Activated T-cell treated with anti-CD3 and anti-CD28 coated beads for 1 hour (primary cell): Measurements from ENCODE around the gene TCEANC2.
"Not testable (repeated sequence)": the region's sequence is repeated elsewhere in the genome, so short reads cannot be mapped to it uniquely, and the experiment has no call there.

Experiments used
- DNase-seq: peaks from one replicate; pipeline ENCODE4 v3.0.0-alpha.2; 2020; ENCODE audit warnings: low read depth

Gene TCEANC2

GRCh38 chr1:54027848-54028247, 25.6 kb upstream of the TCEANC2 start:
- no peak for DNase-seq

- no peak for DNase-seq
These were observed 24.8 kb upstream of the TCEANC2 start for GRCh38 chr1:54028306-54029251.

GRCh38 chr1:54037476-54037875, 15.9 kb upstream of the TCEANC2 start:
- DNase-seq: no peak

- DNase-seq: no peak
These were observed 11.6 kb upstream of the TCEANC2 start for GRCh38 chr1:54041806-54042205.

GRCh38 chr1:54045496-54045895, 7.9 kb upstream of the TCEANC2 start:
- DNase-seq: no peak

- no peak for DNase-seq
These were observed 6.6 kb upstream of the TCEANC2 start for GRCh38 chr1:54046671-54047383.

GRCh38 chr1:54047384-54048305, 5.8 kb upstream of the TCEANC2 start:
- DNase-seq: no peak

GRCh38 chr1:54050435-54050834, 3.0 kb upstream of the TCEANC2 start:
- DNase-seq: not testable (repeated sequence)

GRCh38 chr1:54051933-54052430, 1.4 kb upstream of the TCEANC2 start:
- DNase-seq: no peak

- DNase-seq: peak; percentile 11
These were observed 926 bp upstream of the TCEANC2 start for GRCh38 chr1:54052431-54052933.

GRCh38 chr1:54053745-54054437, 483 bp downstream of the TCEANC2 start:
- no peak for DNase-seq

GRCh38 chr1:54054438-54054749, 986 bp downstream of the TCEANC2 start:
- no peak for DNase-seq

- DNase-seq: no peak
These were observed 10.9 kb downstream of the TCEANC2 start for GRCh38 chr1:54064299-54064698.

GRCh38 chr1:54069791-54070170, 16.4 kb downstream of the TCEANC2 start:
- DNase-seq: no peak

- DNase-seq: no peak
These were observed 16.9 kb downstream of the TCEANC2 start for GRCh38 chr1:54070171-54070837.

- no peak for DNase-seq
These were observed 24.0 kb downstream of the TCEANC2 start for GRCh38 chr1:54077359-54077758.

- no peak for DNase-seq
These were observed 27.2 kb downstream of the TCEANC2 start for GRCh38 chr1:54080598-54081049.

GRCh38 chr1:54081306-54082270, 28.2 kb downstream of the TCEANC2 start:
- DNase-seq: peak; percentile 29

- no peak for DNase-seq
These were observed 31.4 kb downstream of the TCEANC2 start for GRCh38 chr1:54084794-54085193.
